Measurements from ENCODE around the gene SERTM2.

- TF ChIP-seq, protein P1, sequence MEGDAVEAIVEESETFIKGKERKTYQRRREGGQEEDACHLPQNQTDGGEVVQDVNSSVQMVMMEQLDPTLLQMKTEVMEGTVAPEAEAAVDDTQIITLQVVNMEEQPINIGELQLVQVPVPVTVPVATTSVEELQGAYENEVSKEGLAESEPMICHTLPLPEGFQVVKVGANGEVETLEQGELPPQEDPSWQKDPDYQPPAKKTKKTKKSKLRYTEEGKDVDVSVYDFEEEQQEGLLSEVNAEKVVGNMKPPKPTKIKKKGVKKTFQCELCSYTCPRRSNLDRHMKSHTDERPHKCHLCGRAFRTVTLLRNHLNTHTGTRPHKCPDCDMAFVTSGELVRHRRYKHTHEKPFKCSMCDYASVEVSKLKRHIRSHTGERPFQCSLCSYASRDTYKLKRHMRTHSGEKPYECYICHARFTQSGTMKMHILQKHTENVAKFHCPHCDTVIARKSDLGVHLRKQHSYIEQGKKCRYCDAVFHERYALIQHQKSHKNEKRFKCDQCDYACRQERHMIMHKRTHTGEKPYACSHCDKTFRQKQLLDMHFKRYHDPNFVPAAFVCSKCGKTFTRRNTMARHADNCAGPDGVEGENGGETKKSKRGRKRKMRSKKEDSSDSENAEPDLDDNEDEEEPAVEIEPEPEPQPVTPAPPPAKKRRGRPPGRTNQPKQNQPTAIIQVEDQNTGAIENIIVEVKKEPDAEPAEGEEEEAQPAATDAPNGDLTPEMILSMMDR (IDR thresholded peaks at IDR 0.05): no peak
- TF ChIP-seq EZH2phosphoT487 (IDR thresholded peaks at IDR 0.05): no peak
- no peak for TF ChIP-seq EZH2 (IDR thresholded peaks at IDR 0.05)
Measured at GRCh38 chrX:111504941-111505340, 6.5 kb upstream of the SERTM2 start.
